ENCODE data around the gene CLDN1. TPM values are rescaled to one million over a fixed set of nuclear protein-coding genes. Genes with fewer than 3 reads are reported as not detected.

Gene CLDN1
- total RNA-seq, 8 experiments from 2014 or later: 0.14 to 32.0 (median 1.1) TPM; not detected in 1

- 14 to 100% (median 82%) methylated on average over 1 to 2 of the region's 2 CpGs; no CpG with 5 or more reads in 2 of the 10 experiments for WGBS, 10 experiments
- ATAC-seq (replicated peaks in 6 of 8): no peak
- in situ Hi-C loops (cut with MboI; ENCODE audit: low pct_unique_long_range_greater_than_20kb in 2 of 9, low sequenced_read_pairs in 9 of 9, unreplicated experiment in 9 of 9): no loop called here
- H3K4me3 ChIP-seq: no peak overlapping the region
- no peak overlapping the region for H3K27ac ChIP-seq
- no peaks in the 10 kb centered on the region for H3K4me1 ChIP-seq (replicated peaks in 1 of 2)
Observed at GRCh38 chr3:190346541-190346940, 24.3 kb upstream of the CLDN1 start.

GRCh38 chr3:190345878-190346277, 23.6 kb upstream of the CLDN1 start:
- ATAC-seq (replicated peaks in 6 of 8): no peak
- Histone ChIP-seq H3K4me1 (replicated peaks in 1 of 2) (no peaks in the 10 kb centered on the region), H3K4me3 (no peak overlapping the region), H3K27ac (no peak overlapping the region)
- in situ Hi-C loops (cut with MboI; ENCODE audit: low pct_unique_long_range_greater_than_20kb in 2 of 9, low sequenced_read_pairs in 9 of 9, unreplicated experiment in 9 of 9): no loop called here
- WGBS, 10 experiments: 50 to 96% (median 86%) methylated on average over 1 to 4 of the region's 4 CpGs; no CpG with 5 or more reads in 1 of the 10 experiments

GRCh38 chr3:190345027-190345821, 23.0 kb upstream of the CLDN1 start:
- peak in 4 of 8 experiments; percentile 23 to 99 (median 64) for ATAC-seq (replicated peaks in 6 of 8)
- Histone ChIP-seq H3K27ac (no peak overlapping the region), H3K4me3 (no peak overlapping the region), H3K4me1 (replicated peaks in 1 of 2) (no peaks in the 10 kb centered on the region)
- 0 to 83% (median 63%) methylated on average over 1 to 4 of the region's 4 CpGs for WGBS, 10 experiments
- in situ Hi-C loops (cut with MboI; ENCODE audit: low pct_unique_long_range_greater_than_20kb in 2 of 9, low sequenced_read_pairs in 9 of 9, unreplicated experiment in 9 of 9): no loop called here

DNA sequence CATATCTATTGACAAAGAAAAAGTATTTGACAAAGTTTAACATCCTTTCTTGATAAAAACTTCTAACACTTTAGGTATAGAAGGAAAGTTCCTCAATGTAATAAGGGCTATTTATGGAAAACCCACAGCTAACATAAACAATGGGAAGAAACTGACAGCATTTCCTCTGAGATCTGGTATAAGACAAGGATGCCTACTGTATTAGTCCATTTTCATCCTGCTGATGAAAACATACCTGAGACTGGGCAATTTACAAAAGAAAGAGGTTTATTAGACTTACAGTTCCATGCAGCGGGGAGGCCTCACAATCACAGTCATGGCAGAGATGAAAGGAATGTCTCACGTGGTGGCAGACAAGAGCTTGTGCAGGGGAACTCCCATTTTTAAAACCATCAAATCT, 17.8 kb upstream of the CLDN1 start:
- no peak for ATAC-seq (replicated peaks in 6 of 8)
- in situ Hi-C loops (cut with MboI; ENCODE audit: low pct_unique_long_range_greater_than_20kb in 2 of 9, low sequenced_read_pairs in 9 of 9, unreplicated experiment in 9 of 9): no loop called here
- WGBS, 10 experiments: 64 to 100% (median 90%) methylated on average over 1 to 2 of the region's 2 CpGs; no CpG with 5 or more reads in 4 of the 10 experiments
- Histone ChIP-seq H3K27ac (no peak overlapping the region), H3K4me1 (replicated peaks in 1 of 2) (peaks cover 0 to 5% of the 10 kb centered on the region in 2 donors), H3K4me3 (no peak overlapping the region)

- in situ Hi-C loops (cut with MboI; ENCODE audit: low pct_unique_long_range_greater_than_20kb in 2 of 9, low sequenced_read_pairs in 9 of 9, unreplicated experiment in 9 of 9): no loop called here
- peak in 7 of 8 experiments; percentile 32 to 86 (median 55) for ATAC-seq (replicated peaks in 6 of 8)
- Histone ChIP-seq H3K4me1 (replicated peaks in 1 of 2) (peaks cover 0 to 5% of the 10 kb centered on the region in 2 donors), H3K4me3 (no peak overlapping the region), H3K27ac (no peak overlapping the region)
Observed at GRCh38 chr3:190339130-190339529, 16.9 kb upstream of the CLDN1 start.

- Histone ChIP-seq H3K4me1 (replicated peaks in 1 of 2) (peaks cover 0 to 5% of the 10 kb centered on the region in 2 donors), H3K4me3 (no peak overlapping the region), H3K27ac (no peak overlapping the region)
- in situ Hi-C loops (cut with MboI; ENCODE audit: low pct_unique_long_range_greater_than_20kb in 2 of 9, low sequenced_read_pairs in 9 of 9, unreplicated experiment in 9 of 9): no loop called here
- peak in 3 of 8 experiments; percentile 9 to 24 (median 23) for ATAC-seq (replicated peaks in 6 of 8)
Observed at GRCh38 chr3:190338717-190339116, 16.5 kb upstream of the CLDN1 start.

DNA sequence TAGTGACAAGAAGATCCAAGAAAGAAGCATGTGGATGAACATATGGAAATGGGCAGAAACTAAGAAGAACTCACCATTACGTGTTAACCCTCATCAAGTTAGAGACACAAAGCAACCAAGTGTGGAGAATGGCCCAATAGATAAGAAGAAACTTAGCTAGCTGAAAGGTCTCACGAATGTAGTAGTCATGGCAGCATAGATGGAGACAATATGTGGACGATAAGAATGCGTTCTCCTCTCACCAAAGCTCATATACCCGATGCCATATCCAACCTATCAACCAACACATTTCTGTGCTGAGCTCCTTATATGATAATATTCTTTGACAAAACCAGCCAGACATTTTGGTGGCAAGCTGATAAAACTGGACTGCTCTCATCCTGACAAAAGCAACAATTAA, 15.1 kb upstream of the CLDN1 start:
- ATAC-seq (replicated peaks in 6 of 8): no peak
- H3K4me3 ChIP-seq: no peak overlapping the region
- H3K27ac ChIP-seq: no peak overlapping the region
- in situ Hi-C loops (cut with MboI; ENCODE audit: low pct_unique_long_range_greater_than_20kb in 2 of 9, low sequenced_read_pairs in 9 of 9, unreplicated experiment in 9 of 9): no loop called here
- 70 to 100% (median 81%) methylated on average over 1 to 5 of the region's 5 CpGs; no CpG with 5 or more reads in 2 of the 10 experiments for WGBS, 10 experiments
- H3K4me1 ChIP-seq (replicated peaks in 1 of 2): peaks cover 0 to 5% of the 10 kb centered on the region in 2 donors

DNA sequence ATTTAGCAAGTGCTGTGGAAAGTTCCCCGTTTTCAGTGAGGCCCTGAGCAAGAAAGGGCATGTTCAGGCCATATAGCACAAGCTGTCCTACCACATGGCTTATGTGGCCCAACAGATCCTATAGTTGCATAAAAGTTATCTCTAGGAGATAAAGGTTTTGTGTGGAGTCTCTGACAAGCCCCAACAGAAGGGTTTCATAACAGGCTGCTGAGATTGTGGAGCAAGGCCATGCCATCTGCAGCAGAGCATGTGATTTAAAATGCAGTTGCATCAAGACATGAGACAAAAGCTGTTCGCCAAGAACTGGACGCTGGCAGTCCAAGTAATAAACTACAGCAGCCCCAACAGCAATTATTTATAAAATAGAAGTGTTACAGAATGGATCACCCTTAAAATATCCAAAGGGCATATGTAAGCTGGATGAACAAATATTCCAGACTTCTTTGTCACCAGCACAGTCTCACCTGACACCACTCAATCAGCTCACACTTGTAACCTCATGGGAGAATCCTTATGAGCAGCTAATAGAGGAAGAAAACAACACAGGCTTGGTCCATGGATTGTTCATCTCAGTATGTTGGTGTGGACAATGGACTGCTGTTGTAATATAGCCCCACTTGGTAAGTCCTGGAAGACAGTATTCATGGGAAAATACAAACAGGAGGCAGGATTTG, 14.4 kb upstream of the CLDN1 start:
- Histone ChIP-seq H3K27ac (no peak overlapping the region), H3K4me1 (replicated peaks in 1 of 2) (peaks cover 0 to 5% of the 10 kb centered on the region in 2 donors), H3K4me3 (no peak overlapping the region)
- no peak for ATAC-seq (replicated peaks in 6 of 8)
- in situ Hi-C loops (cut with MboI; ENCODE audit: low pct_unique_long_range_greater_than_20kb in 2 of 9, low sequenced_read_pairs in 9 of 9, unreplicated experiment in 9 of 9): no loop called here
- 25 to 100% (median 92%) methylated on average over 2 to 3 of the region's 3 CpGs; no CpG with 5 or more reads in 5 of the 10 experiments for WGBS, 10 experiments

- 33 to 100% (median 100%) methylated on average over 1 of the region's 1 CpG for WGBS, 10 experiments
- Histone ChIP-seq H3K4me3 (no peak overlapping the region), H3K4me1 (replicated peaks in 1 of 2) (peaks cover 0 to under 1% of the 10 kb centered on the region in 2 donors), H3K27ac (no peak overlapping the region)
- in situ Hi-C loops (cut with MboI; ENCODE audit: low pct_unique_long_range_greater_than_20kb in 2 of 9, low sequenced_read_pairs in 9 of 9, unreplicated experiment in 9 of 9): no loop called here
- ATAC-seq (replicated peaks in 6 of 8): no peak
Observed at GRCh38 chr3:190333961-190334360, 11.7 kb upstream of the CLDN1 start.

- in situ Hi-C loops (cut with MboI; ENCODE audit: low pct_unique_long_range_greater_than_20kb in 2 of 9, low sequenced_read_pairs in 9 of 9, unreplicated experiment in 9 of 9): no loop called here
- Histone ChIP-seq H3K4me3 (no peak overlapping the region), H3K27ac (no peak overlapping the region), H3K4me1 (replicated peaks in 1 of 2) (peaks cover 0 to under 1% of the 10 kb centered on the region in 2 donors)
- 60 to 100% (median 93%) methylated on average over 1 to 3 of the region's 3 CpGs; no CpG with 5 or more reads in 1 of the 10 experiments for WGBS, 10 experiments
- no peak for ATAC-seq (replicated peaks in 6 of 8)
Observed at GRCh38 chr3:190330936-190331734, 8.9 kb upstream of the CLDN1 start.

GRCh38 chr3:190326930-190327329, 4.7 kb upstream of the CLDN1 start:
- H3K27ac ChIP-seq: no peak overlapping the region
- in situ Hi-C loops (cut with MboI; ENCODE audit: low pct_unique_long_range_greater_than_20kb in 2 of 9, low sequenced_read_pairs in 9 of 9, unreplicated experiment in 9 of 9): loop anchor here in 1 of 9 experiments (10.0 kb wide), 1 partner anchor 362 kb away; no protein-coding TSS in a partner anchor
- no peak overlapping the region for H3K4me3 ChIP-seq
- peaks cover 0 to 6% of the 10 kb centered on the region in 2 donors for H3K4me1 ChIP-seq (replicated peaks in 1 of 2)
- peak in 1 of 8 experiments; percentile 18 for ATAC-seq (replicated peaks in 6 of 8)
- WGBS, 10 experiments: 14 to 100% (median 84%) methylated on average over 2 to 4 of the region's 4 CpGs; no CpG with 5 or more reads in 3 of the 10 experiments

DNA sequence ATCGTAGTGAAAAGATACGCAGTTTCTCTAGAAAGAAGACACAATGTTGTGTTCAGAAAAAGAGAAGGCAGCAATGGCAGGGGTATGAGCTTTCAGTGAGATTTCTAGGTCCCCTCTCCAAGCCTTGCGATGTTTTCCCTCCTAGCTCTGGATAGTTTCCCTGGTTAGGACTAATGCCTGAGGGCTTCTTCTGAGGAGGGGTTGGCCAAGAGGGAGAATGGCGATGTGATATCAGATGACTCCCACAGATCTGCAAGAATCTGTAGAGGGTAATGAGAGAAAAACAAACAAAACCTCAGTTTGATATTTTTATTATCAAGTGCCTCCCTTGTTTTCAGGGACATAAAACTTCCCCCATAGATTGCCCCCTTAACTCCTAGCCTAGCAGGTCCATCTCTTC, 4.1 kb upstream of the CLDN1 start:
- H3K4me1 ChIP-seq (replicated peaks in 1 of 2): peaks cover 0 to 8% of the 10 kb centered on the region in 2 donors
- no peak overlapping the region for H3K4me3 ChIP-seq
- in situ Hi-C loops (cut with MboI; ENCODE audit: low pct_unique_long_range_greater_than_20kb in 2 of 9, low sequenced_read_pairs in 9 of 9, unreplicated experiment in 9 of 9): loop anchor here in 1 of 9 experiments (10.0 kb wide), 1 partner anchor 362 kb away; no protein-coding TSS in a partner anchor
- ATAC-seq (replicated peaks in 6 of 8): no peak
- no peak overlapping the region for H3K27ac ChIP-seq
- 83 to 100% (median 96%) methylated on average over 1 to 4 of the region's 4 CpGs; no CpG with 5 or more reads in 1 of the 10 experiments for WGBS, 10 experiments

Data from motor neuron (in vitro differentiated cells).